ENCODE data around the gene RNGTT. TPM values are rescaled to one million over a fixed set of nuclear protein-coding genes. Genes with fewer than 3 reads are reported as not detected.

Gene RNGTT
- total and polyA plus RNA-seq, 4 donors, result 4.1 to 15.5 (median 9.9) TPM

GRCh38 chr6:88577461-88577860 lies 386.0 kb downstream of the RNGTT start:
- Histone ChIP-seq H3K4me1 (ENCODE audit: control insufficient read depth in 1 of 2, insufficient read depth in 2 of 2, low read length in 2 of 2) (no peaks in the 10 kb centered on the region), H3K36me3 (ENCODE audit: control insufficient read depth in 1 of 2, insufficient read depth in 2 of 2, low read length in 1 of 2) (no peaks in the 10 kb centered on the region), H3K9me3 (ENCODE audit: control insufficient read depth, low read length) (no peaks in the 10 kb centered on the region), H3K4me3 (ENCODE audit: low read length in 2 of 2) (no peak overlapping the region), H3K27ac (ENCODE audit: low read depth in 1 of 2, low read length in 2 of 2) (no peak overlapping the region), H3K27me3 (ENCODE audit: control insufficient read depth in 1 of 2, insufficient read depth in 2 of 2, low read length in 1 of 2) (no peaks in the 10 kb centered on the region)
- ATAC-seq (ENCODE audit: low FRiP score), result no peak
- no peak for DNase-seq
- intact Hi-C loops (cut with DNase I), result no loop called here
- 70 to 72% methylated on average over 2 of the region's 2 CpGs for WGBS, 2 donors

- Histone ChIP-seq H3K4me1 (ENCODE audit: control insufficient read depth in 1 of 2, insufficient read depth in 2 of 2, low read length in 2 of 2) (no peaks in the 10 kb centered on the region), H3K4me3 (ENCODE audit: low read length in 2 of 2) (no peak overlapping the region), H3K36me3 (ENCODE audit: control insufficient read depth in 1 of 2, insufficient read depth in 2 of 2, low read length in 1 of 2) (no peaks in the 10 kb centered on the region), H3K9me3 (ENCODE audit: control insufficient read depth, low read length) (no peaks in the 10 kb centered on the region), H3K27me3 (ENCODE audit: control insufficient read depth in 1 of 2, insufficient read depth in 2 of 2, low read length in 1 of 2) (no peaks in the 10 kb centered on the region), H3K27ac (ENCODE audit: low read depth in 1 of 2, low read length in 2 of 2) (no peak overlapping the region)
- WGBS, 2 donors, result 84 to 90% methylated on average over 6 of the region's 6 CpGs
- intact Hi-C loops (cut with DNase I), result no loop called here
- DNase-seq (no peak), ATAC-seq (ENCODE audit: low FRiP score) (no peak)
Observed at GRCh38 chr6:88575536-88575935, 387.9 kb downstream of the RNGTT start.

- H3K4me3 ChIP-seq (ENCODE audit: low read length in 2 of 2), result no peak overlapping the region
- no peak for DNase-seq
- no peak for ATAC-seq (ENCODE audit: low FRiP score)
- intact Hi-C loops (cut with DNase I), result no loop called here
- no peaks in the 10 kb centered on the region for H3K36me3 ChIP-seq (ENCODE audit: control insufficient read depth in 1 of 2, insufficient read depth in 2 of 2, low read length in 1 of 2)
- H3K27me3 ChIP-seq (ENCODE audit: control insufficient read depth in 1 of 2, insufficient read depth in 2 of 2, low read length in 1 of 2), result no peaks in the 10 kb centered on the region
- H3K4me1 ChIP-seq (ENCODE audit: control insufficient read depth in 1 of 2, insufficient read depth in 2 of 2, low read length in 2 of 2), result no peaks in the 10 kb centered on the region
- no peak overlapping the region for H3K27ac ChIP-seq (ENCODE audit: low read depth in 1 of 2, low read length in 2 of 2)
- WGBS, 2 donors, result 89 to 94% methylated on average over 5 of the region's 5 CpGs
- no peaks in the 10 kb centered on the region for H3K9me3 ChIP-seq (ENCODE audit: control insufficient read depth, low read length)
Observed at GRCh38 chr6:88574651-88575050, 388.8 kb downstream of the RNGTT start.

- no peaks in the 10 kb centered on the region for H3K36me3 ChIP-seq (ENCODE audit: control insufficient read depth in 1 of 2, insufficient read depth in 2 of 2, low read length in 1 of 2)
- H3K4me3 ChIP-seq (ENCODE audit: low read length in 2 of 2), result no peak overlapping the region
- WGBS, 2 donors, result 83 to 92% methylated on average over 9 of the region's 9 CpGs
- no peaks in the 10 kb centered on the region for H3K27me3 ChIP-seq (ENCODE audit: control insufficient read depth in 1 of 2, insufficient read depth in 2 of 2, low read length in 1 of 2)
- no peak for DNase-seq
- ATAC-seq (ENCODE audit: low FRiP score), result no peak
- intact Hi-C loops (cut with DNase I), result no loop called here
- no peaks in the 10 kb centered on the region for H3K4me1 ChIP-seq (ENCODE audit: control insufficient read depth in 1 of 2, insufficient read depth in 2 of 2, low read length in 2 of 2)
- H3K9me3 ChIP-seq (ENCODE audit: control insufficient read depth, low read length), result no peaks in the 10 kb centered on the region
- no peak overlapping the region for H3K27ac ChIP-seq (ENCODE audit: low read depth in 1 of 2, low read length in 2 of 2)
Observed at GRCh38 chr6:88574031-88574430, 389.4 kb downstream of the RNGTT start.

DNA sequence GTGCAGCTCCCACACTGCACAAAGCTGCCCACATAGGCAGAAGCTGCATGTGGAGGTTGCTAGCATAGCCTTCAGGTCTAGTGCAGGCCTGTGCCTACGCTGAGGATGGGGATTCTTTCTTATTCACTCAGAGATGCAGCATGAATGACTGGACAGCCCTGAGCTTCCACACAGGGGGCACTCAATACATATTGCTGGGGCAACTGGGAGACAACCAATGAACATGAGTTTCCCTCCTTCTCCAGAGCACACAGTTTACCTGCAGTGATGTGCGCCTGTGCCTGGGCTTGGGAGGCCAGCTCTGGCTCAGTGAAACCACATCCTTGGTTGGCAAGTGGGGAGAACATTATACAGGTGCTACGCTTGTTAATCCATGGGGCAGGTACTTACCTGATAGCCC lies 389.9 kb downstream of the RNGTT start:
- Histone ChIP-seq H3K36me3 (ENCODE audit: control insufficient read depth in 1 of 2, insufficient read depth in 2 of 2, low read length in 1 of 2) (no peaks in the 10 kb centered on the region), H3K27ac (ENCODE audit: low read depth in 1 of 2, low read length in 2 of 2) (no peak overlapping the region), H3K27me3 (ENCODE audit: control insufficient read depth in 1 of 2, insufficient read depth in 2 of 2, low read length in 1 of 2) (no peaks in the 10 kb centered on the region), H3K4me3 (ENCODE audit: low read length in 2 of 2) (no peak overlapping the region), H3K9me3 (ENCODE audit: control insufficient read depth, low read length) (no peaks in the 10 kb centered on the region), H3K4me1 (ENCODE audit: control insufficient read depth in 1 of 2, insufficient read depth in 2 of 2, low read length in 2 of 2) (no peaks in the 10 kb centered on the region)
- 75 to 77% methylated on average over 3 of the region's 3 CpGs for WGBS, 2 donors
- intact Hi-C loops (cut with DNase I), result no loop called here
- ATAC-seq (ENCODE audit: low FRiP score) (no peak), DNase-seq (no peak)

DNA sequence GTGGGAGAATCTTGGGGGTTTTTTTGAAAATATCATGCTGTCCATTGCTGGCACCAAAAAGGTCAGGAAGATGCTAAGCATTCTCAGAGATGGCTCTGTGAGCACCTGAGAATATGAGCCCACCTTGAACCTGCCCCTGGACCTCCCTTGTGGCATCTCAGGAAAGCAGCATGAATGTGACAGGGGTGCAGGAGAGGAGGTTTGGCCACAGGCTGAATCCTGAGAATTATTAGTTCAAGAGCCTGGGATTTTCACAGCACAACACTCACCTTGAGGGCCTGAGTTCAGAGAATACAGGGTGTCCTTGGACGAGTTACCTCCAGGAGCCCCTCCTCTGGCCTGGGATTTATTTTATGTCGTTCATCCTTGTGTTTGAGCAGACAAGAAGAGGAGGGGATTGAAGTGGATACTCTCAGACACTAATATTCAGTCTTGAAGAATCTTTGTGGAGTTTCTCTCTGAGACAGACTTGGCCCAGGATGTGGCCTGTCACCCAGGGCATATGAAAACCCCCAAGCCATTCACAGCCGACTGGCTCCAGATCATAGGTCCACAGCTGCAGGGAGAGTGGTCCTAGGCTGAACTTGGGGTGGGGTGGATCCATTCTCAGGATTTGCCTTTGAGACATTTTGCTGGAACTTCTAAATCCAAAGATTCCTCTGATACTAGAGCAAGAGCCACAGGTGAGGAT lies 390.8 kb downstream of the RNGTT start:
- intact Hi-C loops (cut with DNase I), result no loop called here
- H3K9me3 ChIP-seq (ENCODE audit: control insufficient read depth, low read length), result no peaks in the 10 kb centered on the region

GRCh38 chr6:88569959-88570358 lies 393.5 kb downstream of the RNGTT start:
- no peaks in the 10 kb centered on the region for H3K4me1 ChIP-seq (ENCODE audit: control insufficient read depth in 1 of 2, insufficient read depth in 2 of 2, low read length in 2 of 2)
- ATAC-seq (ENCODE audit: low FRiP score), result no peak
- intact Hi-C loops (cut with DNase I), result no loop called here
- no peak overlapping the region for H3K27ac ChIP-seq (ENCODE audit: low read depth in 1 of 2, low read length in 2 of 2)
- no peak for DNase-seq
- H3K9me3 ChIP-seq (ENCODE audit: control insufficient read depth, low read length), result no peaks in the 10 kb centered on the region
- no peaks in the 10 kb centered on the region for H3K36me3 ChIP-seq (ENCODE audit: control insufficient read depth in 1 of 2, insufficient read depth in 2 of 2, low read length in 1 of 2)
- H3K4me3 ChIP-seq (ENCODE audit: low read length in 2 of 2), result no peak overlapping the region
- H3K27me3 ChIP-seq (ENCODE audit: control insufficient read depth in 1 of 2, insufficient read depth in 2 of 2, low read length in 1 of 2), result no peaks in the 10 kb centered on the region

More for the DNA sequence above, 390.8 kb downstream of the RNGTT start:
- WGBS, 2 donors, result 67 to 81% methylated on average over 3 of the region's 3 CpGs
- Histone ChIP-seq H3K27ac (ENCODE audit: low read depth in 1 of 2, low read length in 2 of 2) (no peak overlapping the region), H3K4me1 (ENCODE audit: control insufficient read depth in 1 of 2, insufficient read depth in 2 of 2, low read length in 2 of 2) (no peaks in the 10 kb centered on the region), H3K4me3 (ENCODE audit: low read length in 2 of 2) (no peak overlapping the region), H3K36me3 (ENCODE audit: control insufficient read depth in 1 of 2, insufficient read depth in 2 of 2, low read length in 1 of 2) (no peaks in the 10 kb centered on the region), H3K27me3 (ENCODE audit: control insufficient read depth in 1 of 2, insufficient read depth in 2 of 2, low read length in 1 of 2) (no peaks in the 10 kb centered on the region)
- DNase-seq (no peak), ATAC-seq (ENCODE audit: low FRiP score) (no peak)

GRCh38 chr6:88567696-88568095 lies 395.7 kb downstream of the RNGTT start:
- Histone ChIP-seq H3K9me3 (ENCODE audit: control insufficient read depth, low read length) (no peaks in the 10 kb centered on the region), H3K4me1 (ENCODE audit: control insufficient read depth in 1 of 2, insufficient read depth in 2 of 2, low read length in 2 of 2) (no peaks in the 10 kb centered on the region), H3K36me3 (ENCODE audit: control insufficient read depth in 1 of 2, insufficient read depth in 2 of 2, low read length in 1 of 2) (no peaks in the 10 kb centered on the region), H3K27ac (ENCODE audit: low read depth in 1 of 2, low read length in 2 of 2) (no peak overlapping the region), H3K27me3 (ENCODE audit: control insufficient read depth in 1 of 2, insufficient read depth in 2 of 2, low read length in 1 of 2) (no peaks in the 10 kb centered on the region), H3K4me3 (ENCODE audit: low read length in 2 of 2) (no peak overlapping the region)
- 94% methylated on average over 2 of the region's 2 CpGs for WGBS, 2 donors
- intact Hi-C loops (cut with DNase I), result no loop called here
- no peak for ATAC-seq (ENCODE audit: low FRiP score)
- DNase-seq, result no peak

DNA sequence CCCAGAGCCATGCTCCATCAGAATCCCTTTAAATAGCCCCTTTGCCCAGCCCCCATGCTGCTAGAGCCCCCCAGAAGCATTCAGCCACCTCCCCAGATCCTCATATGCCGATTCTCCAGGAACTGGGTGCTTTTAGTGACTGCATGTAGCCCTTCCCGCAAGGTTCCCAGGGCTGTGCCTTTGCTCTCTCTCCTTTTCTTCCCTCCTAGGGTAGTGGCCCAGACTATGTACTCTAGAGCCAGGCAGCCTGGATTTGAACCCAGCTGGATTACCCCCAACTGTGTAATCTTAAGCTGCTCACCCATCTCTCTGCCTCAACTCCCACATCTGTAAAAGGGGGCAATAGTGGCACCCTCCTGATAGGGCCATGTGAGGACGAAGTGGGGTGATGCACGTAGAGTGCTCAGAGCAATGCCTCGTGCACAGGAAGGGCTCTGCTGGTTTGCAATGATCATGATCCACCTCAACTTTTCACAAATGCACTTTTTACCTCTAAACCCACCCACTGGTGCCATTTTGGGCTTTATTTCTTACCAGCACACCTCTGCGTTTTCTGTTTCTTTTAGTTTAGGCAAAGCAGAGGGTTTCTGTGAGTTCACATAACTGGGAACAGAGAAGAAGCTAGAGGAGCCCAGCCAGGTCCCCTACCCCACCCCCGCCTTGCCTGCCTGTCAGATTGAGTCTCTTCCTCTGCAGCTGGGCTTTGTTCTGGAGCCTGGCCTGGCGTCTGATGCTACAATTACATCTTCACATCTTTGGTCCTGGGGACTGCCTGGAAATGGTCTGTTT lies 396.5 kb downstream of the RNGTT start:
- Histone ChIP-seq H3K27me3 (ENCODE audit: control insufficient read depth in 1 of 2, insufficient read depth in 2 of 2, low read length in 1 of 2) (no peaks in the 10 kb centered on the region), H3K4me1 (ENCODE audit: control insufficient read depth in 1 of 2, insufficient read depth in 2 of 2, low read length in 2 of 2) (no peaks in the 10 kb centered on the region), H3K4me3 (ENCODE audit: low read length in 2 of 2) (no peak overlapping the region), H3K27ac (ENCODE audit: low read depth in 1 of 2, low read length in 2 of 2) (no peak overlapping the region), H3K9me3 (ENCODE audit: control insufficient read depth, low read length) (no peaks in the 10 kb centered on the region), H3K36me3 (ENCODE audit: control insufficient read depth in 1 of 2, insufficient read depth in 2 of 2, low read length in 1 of 2) (no peaks in the 10 kb centered on the region)
- ATAC-seq (ENCODE audit: low FRiP score) (no peak), DNase-seq (no peak)
- intact Hi-C loops (cut with DNase I), result no loop called here
- 79 to 86% methylated on average over 8 of the region's 8 CpGs for WGBS, 2 donors

Data from aorta (tissue), 5 donors.